Hepatocyte (in vitro differentiated cells): ENCODE measurements around the gene JMJD1C.

Experiments
- CTCF ChIP-seq: fragments of 200-600 bp; sonication (generic); IDR thresholded peaks from 2 replicates; pipeline ENCODE4 v1.5.1; 2016; ENCODE audit warnings: antibody characterized with exemption, mild to moderate bottlenecking; ENCODE audit not compliant: poor library complexity
- EZH2 ChIP-seq: fragments of 200-600 bp; sonication (generic); IDR thresholded peaks from 2 replicates; pipeline ENCODE4 v1.6.1; 2016; ENCODE audit warnings: antibody characterized with exemption, mild to moderate bottlenecking, borderline replicate concordance
- EZH2phosphoT487 ChIP-seq: fragments of 200-600 bp; sonication (generic); IDR thresholded peaks from one replicate; pipeline ENCODE4 v1.6.1; 2018; ENCODE audit warnings: antibody characterized with exemption, mild to moderate bottlenecking, low read depth, moderate library complexity; ENCODE audit not compliant: unreplicated experiment, severe bottlenecking

GRCh38 chr10:63228237-63228636 is 237.5 kb downstream of the JMJD1C start:
- TF ChIP-seq CTCF (no peak), EZH2 (no peak), EZH2phosphoT487 (no peak)
